ENCODE results near the gene SUV39H2.

GRCh38 chr10:14875941-14876340, 2.7 kb upstream of the SUV39H2 start:
- no peak for TF ChIP-seq CTCF (IDR thresholded peaks at IDR 0.05)
- no peak for TF ChIP-seq POLR2AphosphoS5 (IDR thresholded peaks at IDR 0.05; ENCODE audit: low read depth, low read length)
- TF ChIP-seq, protein P1, sequence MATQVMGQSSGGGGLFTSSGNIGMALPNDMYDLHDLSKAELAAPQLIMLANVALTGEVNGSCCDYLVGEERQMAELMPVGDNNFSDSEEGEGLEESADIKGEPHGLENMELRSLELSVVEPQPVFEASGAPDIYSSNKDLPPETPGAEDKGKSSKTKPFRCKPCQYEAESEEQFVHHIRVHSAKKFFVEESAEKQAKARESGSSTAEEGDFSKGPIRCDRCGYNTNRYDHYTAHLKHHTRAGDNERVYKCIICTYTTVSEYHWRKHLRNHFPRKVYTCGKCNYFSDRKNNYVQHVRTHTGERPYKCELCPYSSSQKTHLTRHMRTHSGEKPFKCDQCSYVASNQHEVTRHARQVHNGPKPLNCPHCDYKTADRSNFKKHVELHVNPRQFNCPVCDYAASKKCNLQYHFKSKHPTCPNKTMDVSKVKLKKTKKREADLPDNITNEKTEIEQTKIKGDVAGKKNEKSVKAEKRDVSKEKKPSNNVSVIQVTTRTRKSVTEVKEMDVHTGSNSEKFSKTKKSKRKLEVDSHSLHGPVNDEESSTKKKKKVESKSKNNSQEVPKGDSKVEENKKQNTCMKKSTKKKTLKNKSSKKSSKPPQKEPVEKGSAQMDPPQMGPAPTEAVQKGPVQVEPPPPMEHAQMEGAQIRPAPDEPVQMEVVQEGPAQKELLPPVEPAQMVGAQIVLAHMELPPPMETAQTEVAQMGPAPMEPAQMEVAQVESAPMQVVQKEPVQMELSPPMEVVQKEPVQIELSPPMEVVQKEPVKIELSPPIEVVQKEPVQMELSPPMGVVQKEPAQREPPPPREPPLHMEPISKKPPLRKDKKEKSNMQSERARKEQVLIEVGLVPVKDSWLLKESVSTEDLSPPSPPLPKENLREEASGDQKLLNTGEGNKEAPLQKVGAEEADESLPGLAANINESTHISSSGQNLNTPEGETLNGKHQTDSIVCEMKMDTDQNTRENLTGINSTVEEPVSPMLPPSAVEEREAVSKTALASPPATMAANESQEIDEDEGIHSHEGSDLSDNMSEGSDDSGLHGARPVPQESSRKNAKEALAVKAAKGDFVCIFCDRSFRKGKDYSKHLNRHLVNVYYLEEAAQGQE (IDR thresholded peaks at IDR 0.05; ENCODE audit: insufficient read depth in 1 of 2, low read depth in 2 of 2, low read length in 1 of 2), result no peak

All from Panc1 (cell line).